Mesothelial cell of epicardium (in vitro differentiated cells): Measurements from ENCODE around the gene GGA3. TPM values are rescaled to one million over a fixed set of nuclear protein-coding genes. Genes with fewer than 3 reads are reported as not detected.

Source experiments
- DNase-seq, 2 experiments: peaks; one replicate each; pipeline ENCODE4 v3.0.0; 2021; ENCODE audit warnings: low spot score in 2 of 2; ENCODE audit not compliant: unreplicated experiment in 2 of 2
- H3K27ac Mint-ChIP-seq: 2 replicates; pipeline ENCODE4 v1.8.0; 2021; ENCODE audit warnings: mixed read lengths
- H3K27me3 Mint-ChIP-seq: 2 replicates; pipeline ENCODE4 v1.8.0; 2021; ENCODE audit warnings: low read depth, mixed read lengths
- H3K36me3 Mint-ChIP-seq: 2 replicates; pipeline ENCODE4 v1.8.0; 2021; ENCODE audit warnings: mixed read lengths
- H3K4me1 Mint-ChIP-seq: 2 replicates; pipeline ENCODE4 v1.8.0; 2021; ENCODE audit warnings: mixed read lengths
- H3K4me3 Mint-ChIP-seq: 2 replicates; pipeline ENCODE4 v1.8.0; 2021; ENCODE audit warnings: mild to moderate bottlenecking, moderate library complexity, mixed read lengths
- H3K9me3 Mint-ChIP-seq: 2 replicates; pipeline ENCODE4 v1.8.0; 2021; ENCODE audit warnings: mixed read lengths
- total RNA-seq: library from RNA; stranded (reverse); gene quantifications from 3 replicates; pipeline ENCODE4 v1.2.1, GENCODE V29; 2021
- TF ChIP-seq, protein P1 (sequence below): fragments of 200-600 bp; sonication (generic); IDR thresholded peaks from one replicate; pipeline ENCODE4 v1.5.0; 2021; ENCODE audit warnings: antibody characterized with exemption; ENCODE audit not compliant: unreplicated experiment

The GGA3 gene
- total RNA-seq, 1 donor from 2014 or later, result 61.2 TPM

DNA sequence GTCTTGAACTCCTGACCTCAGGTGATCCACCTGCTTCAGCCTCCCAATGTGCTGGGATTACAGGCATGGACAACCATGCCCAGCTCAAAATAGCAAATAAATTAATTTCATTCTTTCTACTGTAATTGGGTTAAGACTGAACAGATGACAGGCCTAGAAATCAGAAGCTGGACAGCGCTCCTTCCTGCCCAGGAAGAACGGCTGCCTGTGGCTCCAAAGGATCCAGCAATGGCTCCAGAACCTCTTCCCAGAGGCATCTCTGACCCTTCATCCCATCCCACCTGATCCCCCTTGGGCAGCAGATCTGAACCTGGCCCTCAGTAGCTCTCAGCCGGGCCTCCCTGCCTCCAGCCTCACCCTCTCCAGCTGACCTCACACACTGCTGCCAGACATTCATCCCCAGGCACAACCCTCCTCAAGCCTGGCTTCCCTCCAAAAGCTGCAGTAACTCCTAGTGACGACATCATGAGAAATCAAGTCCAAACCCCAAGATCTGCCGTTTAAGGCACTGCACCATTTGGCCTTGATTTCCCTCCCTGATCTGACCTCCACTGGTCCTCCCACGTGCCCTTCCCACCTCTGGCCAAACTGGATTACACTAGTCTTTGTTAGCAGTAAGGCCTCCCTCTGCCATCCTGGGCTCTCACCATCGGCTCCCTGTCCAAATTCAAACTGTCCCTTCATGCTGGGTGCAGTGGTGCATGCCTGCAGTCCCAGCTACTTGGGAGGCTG is 12.7 kb upstream of the GGA3 start:
- Mint-ChIP-seq H3K9me3 (no peaks in the 10 kb centered on the region), H3K27ac (no peak overlapping the region), H3K4me3 (no peak overlapping the region), H3K36me3 (no peaks in the 10 kb centered on the region), H3K27me3 (no peaks in the 10 kb centered on the region), H3K4me1 (peaks cover 16% of the 10 kb centered on the region)
- DNase-seq, result no peak
- TF ChIP-seq, protein P1, sequence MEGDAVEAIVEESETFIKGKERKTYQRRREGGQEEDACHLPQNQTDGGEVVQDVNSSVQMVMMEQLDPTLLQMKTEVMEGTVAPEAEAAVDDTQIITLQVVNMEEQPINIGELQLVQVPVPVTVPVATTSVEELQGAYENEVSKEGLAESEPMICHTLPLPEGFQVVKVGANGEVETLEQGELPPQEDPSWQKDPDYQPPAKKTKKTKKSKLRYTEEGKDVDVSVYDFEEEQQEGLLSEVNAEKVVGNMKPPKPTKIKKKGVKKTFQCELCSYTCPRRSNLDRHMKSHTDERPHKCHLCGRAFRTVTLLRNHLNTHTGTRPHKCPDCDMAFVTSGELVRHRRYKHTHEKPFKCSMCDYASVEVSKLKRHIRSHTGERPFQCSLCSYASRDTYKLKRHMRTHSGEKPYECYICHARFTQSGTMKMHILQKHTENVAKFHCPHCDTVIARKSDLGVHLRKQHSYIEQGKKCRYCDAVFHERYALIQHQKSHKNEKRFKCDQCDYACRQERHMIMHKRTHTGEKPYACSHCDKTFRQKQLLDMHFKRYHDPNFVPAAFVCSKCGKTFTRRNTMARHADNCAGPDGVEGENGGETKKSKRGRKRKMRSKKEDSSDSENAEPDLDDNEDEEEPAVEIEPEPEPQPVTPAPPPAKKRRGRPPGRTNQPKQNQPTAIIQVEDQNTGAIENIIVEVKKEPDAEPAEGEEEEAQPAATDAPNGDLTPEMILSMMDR, result no peak

DNA sequence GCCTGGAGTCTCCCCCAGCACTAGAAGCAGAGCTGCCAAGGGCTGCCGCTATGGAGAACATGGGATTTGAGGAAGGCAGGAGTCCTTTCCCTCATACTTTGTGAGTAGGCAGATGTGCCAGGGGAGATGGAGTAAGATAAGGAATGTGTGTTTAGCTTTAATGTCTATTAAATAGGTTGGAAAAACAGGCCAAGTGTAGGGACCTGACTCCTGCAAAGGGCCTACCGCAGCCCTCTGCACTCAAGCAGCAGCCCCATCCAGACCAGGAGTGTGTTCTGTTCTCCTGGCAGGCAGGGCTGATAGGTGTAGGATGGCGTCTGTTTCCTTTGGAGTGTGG is 11.4 kb upstream of the GGA3 start:
- H3K9me3 Mint-ChIP-seq, result no peaks in the 10 kb centered on the region
- TF ChIP-seq, protein P1, result no peak
- no peaks in the 10 kb centered on the region for H3K36me3 Mint-ChIP-seq
- H3K4me3 Mint-ChIP-seq, result peak overlapping the region; percentile 71
- H3K4me1 Mint-ChIP-seq, result peaks cover 18% of the 10 kb centered on the region
- no peak for DNase-seq
- H3K27ac Mint-ChIP-seq, result no peak overlapping the region
- H3K27me3 Mint-ChIP-seq, result no peaks in the 10 kb centered on the region

DNA sequence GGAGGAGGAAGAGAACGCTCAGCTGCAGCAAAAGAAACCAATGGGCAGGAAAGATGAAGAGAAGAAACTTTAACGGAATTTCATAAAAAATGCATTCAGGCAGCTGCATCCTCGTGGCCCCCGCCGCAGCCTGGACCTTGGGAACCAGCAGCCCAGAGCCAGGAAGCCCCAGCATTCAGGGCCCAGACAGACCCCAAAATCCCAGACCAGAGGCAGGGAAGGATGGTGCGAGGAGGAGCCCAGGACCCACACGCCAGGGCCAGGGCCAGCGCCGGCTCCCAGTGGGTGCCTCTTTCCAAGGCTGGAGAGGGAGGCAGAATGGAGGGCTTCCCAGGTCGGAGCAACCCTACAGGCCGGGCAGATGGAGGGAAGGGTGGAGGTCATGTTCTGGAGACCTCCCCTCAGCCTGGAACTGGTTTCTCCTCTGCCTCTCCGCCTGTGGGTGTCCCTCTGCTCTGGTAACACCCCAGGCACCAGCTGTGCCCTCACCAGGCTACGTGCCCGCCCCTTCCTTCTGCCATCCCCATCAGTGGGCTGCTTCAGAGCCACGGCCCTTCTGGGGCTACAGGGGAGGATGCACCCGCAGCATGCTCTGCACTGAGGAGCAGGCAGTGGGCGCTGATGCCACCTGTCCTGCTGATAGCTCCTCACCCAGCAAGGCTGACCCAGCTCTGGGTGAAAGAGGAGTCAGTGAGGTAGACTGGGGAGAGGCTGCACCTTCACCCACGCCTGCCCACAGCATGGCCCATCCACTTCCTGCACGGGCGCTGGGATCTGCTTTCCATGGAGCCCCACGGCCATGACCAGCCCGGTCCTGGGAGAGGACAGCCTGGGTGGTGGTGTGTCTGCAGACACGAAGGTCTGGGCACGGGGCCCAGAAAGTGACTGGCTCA is 10.8 kb upstream of the GGA3 start:
- Mint-ChIP-seq H3K4me3 (peak overlapping the region; percentile 71), H3K27ac (peak overlapping the region; percentile 8)
- DNase-seq, result no peak

DNA sequence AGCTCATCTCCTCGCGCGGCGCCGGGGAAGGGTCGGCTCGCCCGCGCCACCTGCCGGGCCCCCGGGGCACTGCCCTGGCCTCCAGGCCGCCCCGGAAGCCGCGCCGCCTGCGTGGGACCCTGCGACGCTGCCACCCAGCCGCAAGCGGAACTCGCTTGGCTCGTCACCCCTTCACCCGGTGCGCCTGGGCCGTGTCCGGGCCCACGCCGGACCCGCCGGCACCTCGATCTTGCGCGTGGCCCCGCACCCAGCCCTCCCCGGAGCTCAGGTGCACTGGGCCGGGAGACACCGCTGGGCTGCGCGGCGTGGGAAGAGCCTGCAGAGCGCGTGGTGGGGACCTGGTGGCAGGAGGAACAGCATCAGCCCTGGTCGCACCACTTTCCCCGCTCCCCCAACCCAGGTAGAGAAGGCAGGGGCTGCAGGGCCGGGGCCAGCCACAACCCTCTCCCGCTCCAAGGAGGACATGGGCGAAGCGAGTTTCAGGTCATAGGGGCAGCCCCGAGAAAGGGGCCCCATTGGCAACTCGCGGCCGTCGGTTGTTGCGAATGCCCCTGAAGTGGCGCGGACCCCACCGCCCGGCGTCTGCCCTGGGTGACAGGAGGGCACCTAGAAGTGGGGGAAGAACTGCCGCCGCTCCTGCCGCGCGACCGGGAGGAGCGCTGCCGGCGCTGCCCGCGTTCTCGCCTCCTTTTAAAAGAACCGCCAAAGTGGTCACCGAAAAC is 10.0 kb upstream of the GGA3 start:
- H3K9me3 Mint-ChIP-seq, result no peaks in the 10 kb centered on the region
- H3K4me1 Mint-ChIP-seq, result peaks cover 17% of the 10 kb centered on the region
- H3K4me3 Mint-ChIP-seq, result peak overlapping the region; percentile 71
- TF ChIP-seq, protein P1, result peak; percentile 75
- no peaks in the 10 kb centered on the region for H3K27me3 Mint-ChIP-seq
- H3K27ac Mint-ChIP-seq, result peak overlapping the region; percentile 8
- peaks cover 3% of the 10 kb centered on the region for H3K36me3 Mint-ChIP-seq
- DNase-seq, result peak; percentile 78 to 93

More for the DNA sequence above, 10.8 kb upstream of the GGA3 start:
- H3K36me3 Mint-ChIP-seq, result no peaks in the 10 kb centered on the region
- no peaks in the 10 kb centered on the region for H3K9me3 Mint-ChIP-seq
- TF ChIP-seq, protein P1, result no peak
- H3K27me3 Mint-ChIP-seq, result no peaks in the 10 kb centered on the region
- H3K4me1 Mint-ChIP-seq, result peaks cover 17% of the 10 kb centered on the region

DNA sequence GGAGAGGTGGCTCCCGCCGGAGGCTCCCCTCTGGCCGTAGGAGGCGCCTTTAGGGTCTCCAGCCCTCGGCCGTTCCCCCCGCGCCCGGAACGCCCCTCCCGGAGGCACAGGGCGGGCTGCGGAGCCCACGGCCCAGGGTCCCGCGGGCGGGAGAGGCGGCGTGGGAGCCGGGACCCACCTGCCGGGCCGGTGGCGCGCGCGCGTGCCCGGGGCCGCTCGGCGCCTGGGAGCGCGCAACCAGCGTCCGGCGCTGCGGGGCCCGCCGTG is 9.5 kb upstream of the GGA3 start, which contains the start of gene MIF4GD:
Gene MIF4GD (minus strand): TSS at position 266 of the 267 bp plus-strand sequence. CDS start 1,036 bp downstream, outside the sequence.
- TF ChIP-seq, protein P1, result no peak
- peak within 1 kb of the TSS; percentile 78 for H3K4me3 Mint-ChIP-seq
- H3K27me3 Mint-ChIP-seq, result no peaks in the 10 kb centered on the region
- no peak for DNase-seq
- H3K36me3 Mint-ChIP-seq, result peaks cover 3% of the 10 kb centered on the region
- H3K4me1 Mint-ChIP-seq, result peaks cover 17% of the 10 kb centered on the region
- peak within 1 kb of the TSS; percentile 96 for H3K27ac Mint-ChIP-seq
- H3K9me3 Mint-ChIP-seq, result no peaks in the 10 kb centered on the region
